Smooth muscle cell of the coronary artery (primary cell): ENCODE results near the gene SRPK1. TPM values are rescaled to one million over a fixed set of nuclear protein-coding genes. Genes with fewer than 3 reads are reported as not detected.

Source experiments
- total RNA-seq: library from RNA; depleted of rRNA; stranded (reverse); fragments of >200 nt; gene quantifications from 2 replicates; pipeline ENCODE4 v1.2.3, GENCODE V29; 2014; ENCODE audit warnings: low replicate concordance

The SRPK1 gene
- total RNA-seq: 23.1 and 52.1 TPM in 2 replicates

DNA sequence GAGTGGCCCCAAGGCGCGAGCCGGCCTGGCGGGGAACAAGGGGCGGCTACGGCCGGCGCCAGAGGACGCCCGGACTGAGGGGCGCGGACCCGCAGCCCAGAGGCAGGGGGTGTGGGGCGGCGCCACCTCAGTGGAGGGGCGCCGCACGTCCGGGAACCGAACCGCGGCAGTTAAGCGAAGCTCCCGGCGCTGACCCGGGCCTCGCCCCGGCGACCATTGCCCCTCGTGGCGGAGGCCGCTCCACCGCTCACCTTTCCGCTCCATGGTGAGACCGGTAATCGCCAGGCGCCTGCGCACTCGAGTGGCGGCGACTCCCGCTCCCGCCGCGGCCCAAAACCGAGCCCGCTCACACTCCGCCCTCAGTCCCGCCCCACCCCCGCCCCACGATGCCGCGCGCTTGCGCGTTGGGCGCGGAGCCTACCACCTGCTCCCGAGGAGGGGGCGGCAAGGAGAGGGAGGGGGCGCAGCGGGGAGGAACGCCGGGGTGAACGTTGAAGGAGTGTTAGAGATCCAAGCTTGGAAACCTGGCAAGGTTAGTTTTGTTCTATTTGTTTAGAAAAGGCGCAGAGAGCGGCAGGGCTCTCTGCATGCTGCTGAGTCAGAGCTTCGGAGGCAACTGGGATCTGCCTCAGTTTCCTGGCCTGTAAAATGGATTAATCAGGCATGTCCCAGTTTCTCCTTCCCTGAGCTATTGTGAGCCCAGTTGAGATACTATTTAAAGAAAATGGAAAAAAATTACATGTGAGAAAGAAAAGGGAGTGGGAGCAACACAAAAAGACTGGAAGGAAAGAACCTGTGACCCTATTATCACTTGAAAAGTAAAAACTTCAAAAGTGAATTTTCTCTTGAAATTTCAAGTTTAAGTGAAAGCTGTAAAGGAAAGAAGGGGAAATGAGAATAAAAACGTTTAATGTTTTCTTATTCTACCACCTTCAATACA, at the start of gene SRPK1:
SRPK1 (minus strand) TSS at position 306 of the 940 bp plus-strand sequence; CDS start at position 264, 42 bp downstream.

DNA sequence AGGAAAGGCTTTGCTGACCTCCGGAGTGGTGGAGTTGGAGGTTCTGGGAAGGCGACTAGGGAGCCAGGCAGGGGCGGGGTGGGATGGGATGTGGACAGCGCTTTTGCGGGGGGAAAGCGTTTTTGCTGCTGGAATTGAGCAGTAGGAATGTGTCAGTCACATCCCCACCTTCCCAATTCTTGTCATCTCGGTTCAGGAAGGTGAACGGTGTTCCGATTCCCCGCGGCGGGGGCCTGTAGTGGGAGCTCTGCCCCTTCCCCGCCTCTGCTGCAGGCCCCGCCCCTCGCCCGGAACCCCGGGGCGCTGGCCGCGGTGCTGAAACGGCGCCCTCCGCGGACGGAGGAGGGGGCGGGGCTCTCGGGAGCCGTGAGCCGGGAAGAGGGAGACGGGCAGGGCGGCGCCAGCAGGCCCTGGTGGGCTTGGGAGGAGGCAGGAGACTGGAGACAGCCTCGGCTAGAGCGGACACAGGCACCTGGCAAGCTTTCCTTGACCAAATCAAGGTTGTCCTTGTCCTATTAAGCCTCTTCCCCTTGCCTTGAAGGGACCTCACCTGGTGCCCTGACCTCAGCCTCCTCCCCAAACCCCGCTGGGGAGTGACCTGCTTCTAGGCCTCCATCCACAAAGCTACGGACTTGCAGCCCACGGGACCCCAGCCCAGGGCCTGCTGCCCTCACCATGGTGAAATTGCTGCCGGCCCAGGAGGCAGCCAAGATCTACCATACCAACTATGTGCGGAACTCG, 115.7 kb downstream of the SRPK1 start, which contains the start of gene LHFPL5:
LHFPL5 (plus strand) TSS at position 357 of the 741 bp plus-strand sequence; CDS start at position 676, 319 bp downstream.

Other genes starting within 250 kb of the SRPK1 start
- gene FKBP5, start 232.2 kb downstream of the SRPK1 start, total RNA-seq: 4.5 and 4.7 TPM in 2 replicates
- gene ARMC12, start 184.1 kb downstream of the SRPK1 start, total RNA-seq: 0.23 TPM in 1 of 2 replicates, not detected in the other
- not detected in 2 replicates for gene CLPSL2, start 144.5 kb downstream of the SRPK1 start, total RNA-seq
- not detected in 2 replicates for gene CLPSL1, start 140.1 kb downstream of the SRPK1 start, total RNA-seq
- not detected in 2 replicates for gene CLPS, start 123.8 kb downstream of the SRPK1 start, total RNA-seq
- not detected in 2 replicates for gene LHFPL5, start 115.7 kb downstream of the SRPK1 start, total RNA-seq
- gene SLC26A8, start 103.5 kb upstream of the SRPK1 start, total RNA-seq: under 0.01 TPM in 1 of 2 replicates, not detected in the other
- 35.0 and 63.9 TPM in 2 replicates for gene MAPK14, start 106.7 kb upstream of the SRPK1 start, total RNA-seq
- gene MAPK13, start 209.4 kb upstream of the SRPK1 start, total RNA-seq: 2.4 and 10.1 TPM in 2 replicates